ENCODE data around the gene C10orf90. TPM values are rescaled to one million over a fixed set of nuclear protein-coding genes. Genes with fewer than 3 reads are reported as not detected.

C10orf90 gene
- total RNA-seq (2022) (not detected in 2 replicates), Bru-seq, nascent RNA (percentile 2 among the genes with signal in this experiment), BruChase-seq, experiment 1, labeled RNA remaining after a 6-hour chase (percentile 1 among the genes with signal in this experiment), BruChase-seq, experiment 2, labeled RNA remaining after a 2-hour chase (percentile 2 among the genes with signal in this experiment)
- long read RNA-seq: 0 reads

DNA sequence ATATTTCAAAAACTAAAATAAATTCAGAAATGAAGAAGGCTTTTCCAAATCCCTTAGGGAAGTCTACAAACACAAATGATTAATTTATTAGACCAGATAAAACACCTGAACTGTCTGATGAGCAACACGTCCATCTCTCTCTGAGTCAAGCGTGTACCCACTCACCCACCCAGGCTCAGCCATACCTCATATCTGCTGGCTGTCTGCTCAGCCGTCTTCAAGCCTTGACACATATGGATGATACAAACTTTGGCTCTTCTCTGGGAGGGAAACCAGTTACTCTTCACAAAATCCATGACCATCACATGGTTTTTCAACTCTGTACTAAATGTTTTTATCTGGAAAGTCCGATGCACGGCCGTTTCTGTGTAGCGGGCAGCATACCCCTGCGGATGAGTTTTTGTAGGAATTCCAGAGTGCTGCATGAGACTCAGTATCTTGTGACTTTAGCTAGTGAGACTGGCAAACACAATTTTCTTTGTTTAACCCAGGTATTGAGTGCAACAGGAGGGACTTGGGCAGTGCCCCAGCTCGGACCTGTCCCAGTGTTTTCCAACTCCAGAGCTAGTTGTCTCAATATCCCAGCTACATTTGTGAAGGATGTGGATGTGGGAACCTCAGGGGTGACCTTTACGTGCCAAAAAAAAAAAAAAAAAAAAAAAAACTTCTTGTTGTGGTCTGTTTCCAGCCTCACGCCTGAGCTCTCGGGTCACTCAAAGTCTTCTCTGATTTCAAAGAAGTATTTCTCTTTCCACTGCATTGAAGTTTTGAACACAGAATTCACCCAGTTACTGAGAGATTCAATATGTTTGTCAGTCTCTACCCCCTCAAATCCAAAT is at the start of gene C10orf90:
Gene C10orf90 (minus strand): TSS at position 638 of the 839 bp plus-strand sequence. CDS start 213 bp downstream, at position 425.
- BruUV-seq (replicated peaks): no TSS peak
- ChIA-PET CTCF (interaction anchor here (0.6 to 0.7 kb wide), 2 partner anchors 44 to 509 kb away, joined by 3 to 4 read pairs; no protein-coding TSS in a partner anchor), POLR2A (interaction anchor here (0.6 kb wide), 1 partner anchor 805 kb away, joined by 6 read pairs; no protein-coding TSS in a partner anchor)
- no peaks in the 10 kb centered on the region for H3K36me3 Mint-ChIP-seq (ENCODE audit: insufficient read depth, unreplicated experiment)
- intact Hi-C loops (cut with micrococcal nuclease): no loop called here
- DNase-seq (ENCODE audit: unreplicated experiment): no peak
- H3K27me3 Mint-ChIP-seq (ENCODE audit: insufficient read depth, unreplicated experiment): no peaks in the 10 kb centered on the region
- no peak within 1 kb of the TSS for H3K4me3 Mint-ChIP-seq (ENCODE audit: unreplicated experiment)
- H3K9me3 Mint-ChIP-seq (ENCODE audit: unreplicated experiment): no peaks in the 10 kb centered on the region
- no peak within 1 kb of the TSS for H3K27ac Mint-ChIP-seq (ENCODE audit: low read depth, unreplicated experiment)
- no peaks in the 10 kb centered on the region for H3K4me1 Mint-ChIP-seq (ENCODE audit: insufficient read depth, unreplicated experiment)
- TF ChIP-seq CTCF (IDR thresholded peaks at IDR 0.05; ENCODE audit: unreplicated experiment): no peak

DNA sequence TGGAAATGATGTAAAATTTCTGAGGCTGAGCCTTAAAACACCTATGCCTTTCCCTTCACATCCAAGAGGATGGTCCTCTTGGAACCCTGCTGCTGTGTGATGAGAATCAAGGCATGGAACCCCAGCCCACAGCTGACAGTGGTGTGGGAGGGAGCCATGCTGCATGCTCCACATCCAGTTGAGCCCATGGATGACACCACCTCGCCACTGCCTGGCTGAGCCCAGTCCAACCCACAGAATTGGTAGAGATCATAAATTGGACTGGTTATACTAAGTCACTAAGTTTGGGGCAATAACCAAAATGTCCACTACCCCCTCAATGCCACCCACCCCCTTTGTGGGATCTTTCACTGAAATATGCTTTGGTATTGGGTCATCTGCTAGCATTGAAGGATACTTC is 45.9 kb upstream of the C10orf90 start:
- no TSS peak for BruUV-seq (replicated peaks)
- H3K9me3 Mint-ChIP-seq (ENCODE audit: unreplicated experiment): no peaks in the 10 kb centered on the region
- ChIA-PET POLR2A (no interaction called here), CTCF (no interaction called here)
- H3K27ac Mint-ChIP-seq (ENCODE audit: low read depth, unreplicated experiment): no peak overlapping the region
- H3K4me1 Mint-ChIP-seq (ENCODE audit: insufficient read depth, unreplicated experiment): no peaks in the 10 kb centered on the region
- no peak overlapping the region for H3K4me3 Mint-ChIP-seq (ENCODE audit: unreplicated experiment)
- no peak for DNase-seq (ENCODE audit: unreplicated experiment)
- H3K36me3 Mint-ChIP-seq (ENCODE audit: insufficient read depth, unreplicated experiment): no peaks in the 10 kb centered on the region
- peaks cover 80% of the 10 kb centered on the region for H3K27me3 Mint-ChIP-seq (ENCODE audit: insufficient read depth, unreplicated experiment)
- no peak for TF ChIP-seq CTCF (IDR thresholded peaks at IDR 0.05; ENCODE audit: unreplicated experiment)
- intact Hi-C loops (cut with micrococcal nuclease): no loop called here

DNA sequence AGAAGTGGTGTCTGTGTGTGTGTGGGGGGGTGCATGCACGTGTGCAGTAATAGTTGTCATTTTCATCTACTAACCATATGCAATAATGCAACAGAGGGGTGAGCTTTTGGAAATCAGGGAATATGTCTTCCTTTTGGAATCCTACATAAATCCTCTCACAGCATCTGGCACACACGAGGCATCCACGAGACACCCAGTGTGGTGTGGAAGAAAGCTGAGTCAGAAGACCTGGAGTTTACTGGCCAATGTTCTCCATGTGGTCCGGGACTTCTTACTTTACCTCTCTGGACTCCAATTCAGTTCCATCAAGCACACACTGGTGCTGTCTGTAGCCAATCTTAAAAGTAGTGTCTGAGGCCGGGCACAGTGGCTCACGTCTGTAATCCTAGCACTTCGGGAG is 43.1 kb upstream of the C10orf90 start:
- no peak for TF ChIP-seq CTCF (IDR thresholded peaks at IDR 0.05; ENCODE audit: unreplicated experiment)
- Mint-ChIP-seq H3K27ac (ENCODE audit: low read depth, unreplicated experiment) (no peak overlapping the region), H3K27me3 (ENCODE audit: insufficient read depth, unreplicated experiment) (peaks cover 53% of the 10 kb centered on the region), H3K36me3 (ENCODE audit: insufficient read depth, unreplicated experiment) (no peaks in the 10 kb centered on the region), H3K4me3 (ENCODE audit: unreplicated experiment) (no peak overlapping the region), H3K4me1 (ENCODE audit: insufficient read depth, unreplicated experiment) (no peaks in the 10 kb centered on the region), H3K9me3 (ENCODE audit: unreplicated experiment) (no peaks in the 10 kb centered on the region)
- DNase-seq (ENCODE audit: unreplicated experiment): no peak
- intact Hi-C loops (cut with micrococcal nuclease): no loop called here
- ChIA-PET CTCF (no interaction called here), POLR2A (no interaction called here)
- BruUV-seq (replicated peaks): no TSS peak

GRCh38 chr10:126712681-126713080 is 42.2 kb upstream of the C10orf90 start:
- ChIA-PET POLR2A (no interaction called here), CTCF (no interaction called here)
- no peak overlapping the region for H3K4me3 Mint-ChIP-seq (ENCODE audit: unreplicated experiment)
- H3K9me3 Mint-ChIP-seq (ENCODE audit: unreplicated experiment): no peaks in the 10 kb centered on the region
- peaks cover 45% of the 10 kb centered on the region for H3K27me3 Mint-ChIP-seq (ENCODE audit: insufficient read depth, unreplicated experiment)
- intact Hi-C loops (cut with micrococcal nuclease): no loop called here
- no peak overlapping the region for H3K27ac Mint-ChIP-seq (ENCODE audit: low read depth, unreplicated experiment)
- no peaks in the 10 kb centered on the region for H3K4me1 Mint-ChIP-seq (ENCODE audit: insufficient read depth, unreplicated experiment)
- DNase-seq (ENCODE audit: unreplicated experiment): no peak
- H3K36me3 Mint-ChIP-seq (ENCODE audit: insufficient read depth, unreplicated experiment): no peaks in the 10 kb centered on the region
- TF ChIP-seq CTCF (IDR thresholded peaks at IDR 0.05; ENCODE audit: unreplicated experiment): no peak
- BruUV-seq (replicated peaks): no TSS peak
